Ishikawa (cell line): ENCODE data around the gene PDK3.

Experiments used
- CEBPB ChIP-seq: IDR thresholded peaks from 2 replicates; pipeline ENCODE4 v1.6.1; 2012
- CREB1 ChIP-seq: IDR thresholded peaks from 2 replicates; pipeline ENCODE4 v1.6.1; 2012; ENCODE audit warnings: low read depth
- EGR1 ChIP-seq: IDR thresholded peaks from 2 replicates; pipeline ENCODE4 v1.6.1; 2012
- EP300 ChIP-seq: IDR thresholded peaks from 2 replicates; pipeline ENCODE4 v1.6.1; 2012; ENCODE audit warnings: borderline replicate concordance
- FOXM1 ChIP-seq: IDR thresholded peaks from 2 replicates; pipeline ENCODE4 v1.6.1; 2012; ENCODE audit warnings: low read depth, borderline replicate concordance
- MAX ChIP-seq: IDR thresholded peaks from 2 replicates; pipeline ENCODE4 v1.6.1; 2012
- NFIC ChIP-seq: IDR thresholded peaks from 2 replicates; pipeline ENCODE4 v1.6.1; 2012
- RAD21 ChIP-seq: IDR thresholded peaks from 2 replicates; pipeline ENCODE4 v1.6.1; 2012; ENCODE audit warnings: low read depth
- REST ChIP-seq: IDR thresholded peaks from 2 replicates; pipeline ENCODE4 v1.6.1; 2012; ENCODE audit warnings: low read depth, mild to moderate bottlenecking
- TAF1 ChIP-seq: IDR thresholded peaks from 2 replicates; pipeline ENCODE4 v1.6.1; 2012; ENCODE audit warnings: low read depth, mild to moderate bottlenecking
- TCF12 ChIP-seq: IDR thresholded peaks from 2 replicates; pipeline ENCODE4 v1.6.1; 2012; ENCODE audit warnings: low read depth
- TEAD4 ChIP-seq: IDR thresholded peaks from 2 replicates; pipeline ENCODE4 v1.6.1; 2012
- USF1 ChIP-seq: IDR thresholded peaks from 2 replicates; pipeline ENCODE4 v1.6.1; 2012
- YY1 ChIP-seq: IDR thresholded peaks from 2 replicates; pipeline ENCODE4 v1.6.1; 2012; ENCODE audit warnings: low read depth
- ZBTB7A ChIP-seq: IDR thresholded peaks from 2 replicates; pipeline ENCODE4 v1.6.1; 2012; ENCODE audit warnings: low read depth

The PDK3 gene

GRCh38 chrX:24536551-24536950, 71.5 kb downstream of the PDK3 start:
- no peak for TF ChIP-seq TAF1
- TF ChIP-seq FOXM1 = no peak
- no peak for TF ChIP-seq EP300
- TF ChIP-seq TCF12 = no peak
- no peak for TF ChIP-seq ZBTB7A
- TF ChIP-seq TEAD4 = no peak
- TF ChIP-seq MAX = no peak

- no peak for TF ChIP-seq ZBTB7A
Observed at GRCh38 chrX:24542756-24543155, 77.7 kb downstream of the PDK3 start.

- TF ChIP-seq REST (no peak), TEAD4 (no peak)
Observed at GRCh38 chrX:24547961-24548360, 82.9 kb downstream of the PDK3 start.

GRCh38 chrX:24550166-24550565, 85.1 kb downstream of the PDK3 start:
- no peak for TF ChIP-seq TEAD4
- TF ChIP-seq YY1 = no peak
- TF ChIP-seq CREB1 = no peak
- no peak for TF ChIP-seq MAX
- no peak for TF ChIP-seq RAD21
- no peak for TF ChIP-seq ZBTB7A
- TF ChIP-seq TCF12 = no peak
- TF ChIP-seq EGR1 = no peak
- no peak for TF ChIP-seq USF1
- TF ChIP-seq EP300 = no peak
- TF ChIP-seq TAF1 = no peak
- TF ChIP-seq CEBPB = no peak
- no peak for TF ChIP-seq REST
- no peak for TF ChIP-seq FOXM1

GRCh38 chrX:24553011-24553410, 87.9 kb downstream of the PDK3 start:
- no peak for TF ChIP-seq CREB1
- TF ChIP-seq EP300 = no peak
- TF ChIP-seq TCF12 = no peak
- TF ChIP-seq NFIC = no peak
- no peak for TF ChIP-seq USF1
- TF ChIP-seq FOXM1 = no peak
- TF ChIP-seq ZBTB7A = no peak
- no peak for TF ChIP-seq YY1
- TF ChIP-seq EGR1 = no peak
- TF ChIP-seq CEBPB = no peak
- TF ChIP-seq TAF1 = no peak
- no peak for TF ChIP-seq REST
- no peak for TF ChIP-seq MAX
- TF ChIP-seq RAD21 = no peak
